GM12864 (cell line): ENCODE data around the gene CEACAM7.

Source experiments
- DNase-seq: peaks from one replicate; pipeline ENCODE4 v3.0.0-alpha.2; 2011; ENCODE audit warnings: low read depth
- H3K4me3 ChIP-seq: 2 replicates; pipeline ENCODE4 v1.5.1; 2011; ENCODE audit warnings: mild to moderate bottlenecking, low read depth, low read length, control low read depth
- TF ChIP-seq, protein P1 (sequence below): IDR thresholded peaks from 2 replicates; pipeline ENCODE4 v1.5.1; 2011; ENCODE audit warnings: low read depth, mild to moderate bottlenecking, moderate library complexity, low read length, control low read depth, inconsistent platforms; ENCODE audit errors: missing control alignments

Gene CEACAM7

DNA sequence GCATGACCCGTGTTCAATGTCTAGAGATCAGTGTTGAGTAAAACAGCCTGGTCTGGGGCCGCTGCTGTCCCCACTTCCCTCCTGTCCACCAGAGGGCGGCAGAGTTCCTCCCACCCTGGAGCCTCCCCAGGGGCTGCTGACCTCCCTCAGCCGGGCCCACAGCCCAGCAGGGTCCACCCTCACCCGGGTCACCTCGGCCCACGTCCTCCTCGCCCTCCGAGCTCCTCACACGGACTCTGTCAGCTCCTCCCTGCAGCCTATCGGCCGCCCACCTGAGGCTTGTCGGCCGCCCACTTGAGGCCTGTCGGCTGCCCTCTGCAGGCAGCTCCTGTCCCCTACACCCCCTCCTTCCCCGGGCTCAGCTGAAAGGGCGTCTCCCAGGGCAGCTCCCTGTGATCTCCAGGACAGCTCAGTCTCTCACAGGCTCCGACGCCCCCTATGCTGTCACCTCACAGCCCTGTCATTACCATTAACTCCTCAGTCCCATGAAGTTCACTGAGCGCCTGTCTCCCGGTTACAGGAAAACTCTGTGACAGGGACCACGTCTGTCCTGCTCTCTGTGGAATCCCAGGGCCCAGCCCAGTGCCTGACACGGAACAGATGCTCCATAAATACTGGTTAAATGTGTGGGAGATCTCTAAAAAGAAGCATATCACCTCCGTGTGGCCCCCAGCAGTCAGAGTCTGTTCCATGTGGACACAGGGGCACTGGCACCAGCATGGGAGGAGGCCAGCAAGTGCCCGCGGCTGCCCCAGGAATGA is 18.9 kb upstream of the CEACAM7 start:
- DNase-seq: no peak
- no peak overlapping the region for H3K4me3 ChIP-seq
- TF ChIP-seq, protein P1, sequence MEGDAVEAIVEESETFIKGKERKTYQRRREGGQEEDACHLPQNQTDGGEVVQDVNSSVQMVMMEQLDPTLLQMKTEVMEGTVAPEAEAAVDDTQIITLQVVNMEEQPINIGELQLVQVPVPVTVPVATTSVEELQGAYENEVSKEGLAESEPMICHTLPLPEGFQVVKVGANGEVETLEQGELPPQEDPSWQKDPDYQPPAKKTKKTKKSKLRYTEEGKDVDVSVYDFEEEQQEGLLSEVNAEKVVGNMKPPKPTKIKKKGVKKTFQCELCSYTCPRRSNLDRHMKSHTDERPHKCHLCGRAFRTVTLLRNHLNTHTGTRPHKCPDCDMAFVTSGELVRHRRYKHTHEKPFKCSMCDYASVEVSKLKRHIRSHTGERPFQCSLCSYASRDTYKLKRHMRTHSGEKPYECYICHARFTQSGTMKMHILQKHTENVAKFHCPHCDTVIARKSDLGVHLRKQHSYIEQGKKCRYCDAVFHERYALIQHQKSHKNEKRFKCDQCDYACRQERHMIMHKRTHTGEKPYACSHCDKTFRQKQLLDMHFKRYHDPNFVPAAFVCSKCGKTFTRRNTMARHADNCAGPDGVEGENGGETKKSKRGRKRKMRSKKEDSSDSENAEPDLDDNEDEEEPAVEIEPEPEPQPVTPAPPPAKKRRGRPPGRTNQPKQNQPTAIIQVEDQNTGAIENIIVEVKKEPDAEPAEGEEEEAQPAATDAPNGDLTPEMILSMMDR: peak; percentile 91

DNA sequence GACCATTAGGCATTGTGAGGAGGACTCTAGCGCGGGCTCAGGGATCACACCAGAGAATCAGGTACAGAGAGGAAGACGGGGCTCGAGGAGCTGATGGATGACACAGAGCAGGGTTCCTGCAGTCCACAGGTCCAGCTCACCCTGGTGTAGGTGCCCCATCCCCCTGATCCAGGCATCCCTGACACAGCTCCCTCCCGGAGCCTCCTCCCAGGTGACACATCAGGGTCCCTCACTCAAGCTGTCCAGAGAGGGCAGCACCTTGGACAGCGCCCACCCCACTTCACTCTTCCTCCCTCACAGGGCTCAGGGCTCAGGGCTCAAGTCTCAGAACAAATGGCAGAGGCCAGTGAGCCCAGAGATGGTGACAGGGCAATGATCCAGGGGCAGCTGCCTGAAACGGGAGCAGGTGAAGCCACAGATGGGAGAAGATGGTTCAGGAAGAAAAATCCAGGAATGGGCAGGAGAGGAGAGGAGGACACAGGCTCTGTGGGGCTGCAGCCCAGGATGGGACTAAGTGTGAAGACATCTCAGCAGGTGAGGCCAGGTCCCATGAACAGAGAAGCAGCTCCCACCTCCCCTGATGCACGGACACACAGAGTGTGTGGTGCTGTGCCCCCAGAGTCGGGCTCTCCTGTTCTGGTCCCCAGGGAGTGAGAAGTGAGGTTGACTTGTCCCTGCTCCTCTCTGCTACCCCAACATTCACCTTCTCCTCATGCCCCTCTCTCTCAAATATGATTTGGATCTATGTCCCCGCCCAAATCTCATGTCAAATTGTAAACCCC is 17.5 kb upstream of the CEACAM7 start:
- no peak overlapping the region for H3K4me3 ChIP-seq
- no peak for DNase-seq

DNA sequence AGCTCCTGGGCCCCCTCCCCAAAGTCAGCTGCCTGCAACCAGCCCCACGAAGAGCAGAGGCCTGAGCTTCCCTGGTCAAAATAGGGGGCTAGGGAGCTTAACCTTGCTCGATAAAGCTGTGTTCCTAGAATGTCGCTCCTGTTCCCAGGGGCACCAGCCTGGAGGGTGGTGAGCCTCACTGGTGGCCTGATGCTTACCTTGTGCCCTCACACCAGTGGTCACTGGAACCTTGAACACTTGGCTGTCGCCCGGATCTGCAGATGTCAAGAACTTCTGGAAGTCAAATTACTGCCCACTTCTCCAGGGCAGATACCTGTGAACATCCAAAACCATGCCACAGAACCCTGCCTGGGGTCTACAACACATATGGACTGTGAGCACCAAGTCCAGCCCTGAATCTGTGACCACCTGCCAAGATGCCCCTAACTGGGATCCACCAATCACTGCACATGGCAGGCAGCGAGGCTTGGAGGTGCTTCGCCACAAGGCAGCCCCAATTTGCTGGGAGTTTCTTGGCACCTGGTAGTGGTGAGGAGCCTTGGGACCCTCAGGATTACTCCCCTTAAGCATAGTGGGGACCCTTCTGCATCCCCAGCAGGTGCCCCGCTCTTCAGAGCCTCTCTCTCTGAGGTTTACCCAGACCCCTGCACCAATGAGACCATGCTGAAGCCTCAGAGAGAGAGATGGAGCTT is 15.7 kb upstream of the CEACAM7 start:
- TF ChIP-seq, protein P1: no peak
- H3K4me3 ChIP-seq: no peak overlapping the region
- DNase-seq: no peak

More for the DNA sequence above, 17.5 kb upstream of the CEACAM7 start:
- TF ChIP-seq, protein P1: no peak

DNA sequence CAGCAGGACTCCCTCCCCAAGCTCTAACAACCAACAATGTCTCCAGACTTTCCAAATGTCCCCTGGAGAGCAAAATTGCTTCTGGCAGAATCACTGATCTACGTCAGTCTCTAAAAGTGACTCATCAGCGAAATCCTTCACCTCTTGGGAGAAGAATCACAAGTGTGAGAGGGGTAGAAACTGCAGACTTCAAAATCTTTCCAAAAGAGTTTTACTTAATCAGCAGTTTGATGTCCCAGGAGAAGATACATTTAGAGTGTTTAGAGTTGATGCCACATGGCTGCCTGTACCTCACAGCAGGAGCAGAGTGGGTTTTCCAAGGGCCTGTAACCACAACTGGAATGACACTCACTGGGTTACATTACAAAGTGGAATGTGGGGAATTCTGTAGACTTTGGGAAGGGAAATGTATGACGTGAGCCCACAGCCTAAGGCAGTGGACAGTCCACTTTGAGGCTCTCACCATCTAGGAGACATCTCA is 14.1 kb upstream of the CEACAM7 start:
- DNase-seq: no peak
- TF ChIP-seq, protein P1: no peak
- no peak overlapping the region for H3K4me3 ChIP-seq

DNA sequence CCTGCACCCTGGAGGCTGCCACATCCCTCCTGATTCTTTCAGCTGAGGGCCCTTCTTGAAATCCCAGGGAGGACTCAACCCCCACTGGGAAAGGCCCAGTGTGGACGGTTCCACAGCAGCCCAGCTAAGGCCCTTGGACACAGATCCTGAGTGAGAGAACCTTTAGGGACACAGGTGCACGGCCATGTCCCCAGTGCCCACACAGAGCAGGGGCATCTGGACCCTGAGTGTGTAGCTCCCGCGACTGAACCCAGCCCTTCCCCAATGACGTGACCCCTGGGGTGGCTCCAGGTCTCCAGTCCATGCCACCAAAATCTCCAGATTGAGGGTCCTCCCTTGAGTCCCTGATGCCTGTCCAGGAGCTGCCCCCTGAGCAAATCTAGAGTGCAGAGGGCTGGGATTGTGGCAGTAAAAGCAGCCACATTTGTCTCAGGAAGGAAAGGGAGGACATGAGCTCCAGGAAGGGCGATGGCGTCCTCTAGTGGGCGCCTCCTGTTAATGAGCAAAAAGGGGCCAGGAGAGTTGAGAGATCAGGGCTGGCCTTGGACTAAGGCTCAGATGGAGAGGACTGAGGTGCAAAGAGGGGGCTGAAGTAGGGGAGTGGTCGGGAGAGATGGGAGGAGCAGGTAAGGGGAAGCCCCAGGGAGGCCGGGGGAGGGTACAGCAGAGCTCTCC is 13.5 kb upstream of the CEACAM7 start:
- TF ChIP-seq, protein P1: peak; percentile 65
- DNase-seq: no peak
- H3K4me3 ChIP-seq: no peak overlapping the region

DNA sequence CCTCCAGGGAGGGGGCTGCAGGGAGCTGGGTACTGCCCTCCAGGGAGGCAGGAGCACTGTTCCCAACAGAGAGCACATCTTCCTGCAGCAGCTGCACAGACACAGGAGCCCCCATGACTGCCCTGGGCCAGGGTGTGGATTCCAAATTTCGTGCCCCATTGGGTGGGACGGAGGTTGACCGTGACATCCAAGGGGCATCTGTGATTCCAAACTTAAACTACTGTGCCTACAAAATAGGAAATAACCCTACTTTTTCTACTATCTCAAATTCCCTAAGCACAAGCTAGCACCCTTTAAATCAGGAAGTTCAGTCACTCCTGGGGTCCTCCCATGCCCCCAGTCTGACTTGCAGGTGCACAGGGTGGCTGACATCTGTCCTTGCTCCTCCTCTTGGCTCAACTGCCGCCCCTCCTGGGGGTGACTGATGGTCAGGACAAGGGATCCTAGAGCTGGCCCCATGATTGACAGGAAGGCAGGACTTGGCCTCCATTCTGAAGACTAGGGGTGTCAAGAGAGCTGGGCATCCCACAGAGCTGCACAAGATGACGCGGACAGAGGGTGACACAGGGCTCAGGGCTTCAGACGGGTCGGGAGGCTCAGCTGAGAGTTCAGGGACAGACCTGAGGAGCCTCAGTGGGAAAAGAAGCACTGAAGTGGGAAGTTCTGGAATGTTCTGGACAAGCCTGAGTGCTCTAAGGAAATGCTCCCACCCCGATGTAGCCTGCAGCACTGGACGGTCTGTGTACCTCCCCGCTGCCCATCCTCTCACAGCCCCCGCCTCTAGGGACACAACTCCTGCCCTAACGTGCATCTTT is 12.5 kb upstream of the CEACAM7 start:
- TF ChIP-seq, protein P1: no peak
- no peak overlapping the region for H3K4me3 ChIP-seq
- DNase-seq: no peak
